GM13976 (cell line): ENCODE results near the gene HOXA1.

Experiments used
- DNase-seq: peaks from one replicate; pipeline ENCODE4 v3.0.0; 2012; ENCODE audit warnings: low spot score
- in situ Hi-C: fragments of 300-500 bp; cut with MboI; formaldehyde crosslinking; loops from one replicate; pipeline ENCODE4 v1.12.0; 2022; ENCODE audit warnings: low sequenced_read_pairs, mixed read lengths, inconsistent platforms; ENCODE audit not compliant: unreplicated experiment
- TF ChIP-seq, protein P1 (sequence below): IDR thresholded peaks from 2 replicates; pipeline ENCODE4 v1.5.1; 2012; ENCODE audit warnings: borderline replicate concordance, mild to moderate bottlenecking; ENCODE audit not compliant: insufficient read depth; ENCODE audit errors: extremely low read depth, missing control alignments, control extremely low read depth

HOXA1 gene

DNA sequence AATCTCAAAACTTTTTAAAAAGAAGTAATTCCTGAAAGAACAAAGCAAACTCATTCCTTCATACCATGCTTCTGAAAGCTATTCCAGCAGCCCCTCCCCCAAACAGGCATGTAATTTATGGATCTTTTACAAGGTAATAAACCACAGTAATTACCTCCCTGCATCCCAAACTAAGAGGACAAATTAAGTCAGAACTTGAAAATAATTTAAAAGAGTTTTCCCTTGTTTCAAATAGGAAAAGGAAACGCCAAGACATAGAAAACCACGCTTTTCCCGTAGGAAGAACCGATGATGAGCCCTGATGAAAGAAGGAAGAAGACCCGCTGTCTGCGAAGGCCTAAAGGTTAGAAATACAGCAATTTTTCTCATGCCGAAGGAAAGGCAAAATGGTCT is 25.9 kb upstream of the HOXA1 start:
- in situ Hi-C loops, result no loop called here
- TF ChIP-seq, protein P1, sequence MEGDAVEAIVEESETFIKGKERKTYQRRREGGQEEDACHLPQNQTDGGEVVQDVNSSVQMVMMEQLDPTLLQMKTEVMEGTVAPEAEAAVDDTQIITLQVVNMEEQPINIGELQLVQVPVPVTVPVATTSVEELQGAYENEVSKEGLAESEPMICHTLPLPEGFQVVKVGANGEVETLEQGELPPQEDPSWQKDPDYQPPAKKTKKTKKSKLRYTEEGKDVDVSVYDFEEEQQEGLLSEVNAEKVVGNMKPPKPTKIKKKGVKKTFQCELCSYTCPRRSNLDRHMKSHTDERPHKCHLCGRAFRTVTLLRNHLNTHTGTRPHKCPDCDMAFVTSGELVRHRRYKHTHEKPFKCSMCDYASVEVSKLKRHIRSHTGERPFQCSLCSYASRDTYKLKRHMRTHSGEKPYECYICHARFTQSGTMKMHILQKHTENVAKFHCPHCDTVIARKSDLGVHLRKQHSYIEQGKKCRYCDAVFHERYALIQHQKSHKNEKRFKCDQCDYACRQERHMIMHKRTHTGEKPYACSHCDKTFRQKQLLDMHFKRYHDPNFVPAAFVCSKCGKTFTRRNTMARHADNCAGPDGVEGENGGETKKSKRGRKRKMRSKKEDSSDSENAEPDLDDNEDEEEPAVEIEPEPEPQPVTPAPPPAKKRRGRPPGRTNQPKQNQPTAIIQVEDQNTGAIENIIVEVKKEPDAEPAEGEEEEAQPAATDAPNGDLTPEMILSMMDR, result no peak
- DNase-seq, result no peak

DNA sequence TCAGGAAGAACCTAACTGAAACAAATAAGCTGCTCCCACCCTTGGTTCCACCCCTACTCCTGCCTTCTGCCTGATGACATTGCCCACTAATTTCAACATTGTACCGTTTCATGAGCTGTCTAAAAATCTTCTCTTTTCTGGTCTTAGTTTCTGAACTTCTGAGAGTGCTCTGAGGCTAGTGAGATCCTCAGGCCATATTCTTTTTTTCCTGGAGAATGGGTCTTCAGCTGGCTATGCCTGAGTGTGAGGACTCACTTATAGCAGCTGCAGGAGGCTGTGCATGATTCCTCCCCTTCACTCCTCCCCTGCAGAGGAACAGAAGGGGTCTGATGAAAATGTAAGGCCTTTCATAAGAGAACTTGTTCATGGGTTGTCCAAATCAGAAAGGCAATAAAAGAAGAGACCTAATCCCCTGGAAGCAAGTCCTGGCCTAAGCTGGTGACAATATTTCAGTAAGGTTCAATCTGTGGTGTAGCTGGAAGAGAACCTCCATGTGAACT is 23.7 kb upstream of the HOXA1 start:
- TF ChIP-seq, protein P1, result no peak
- DNase-seq, result no peak
- in situ Hi-C loops, result no loop called here

DNA sequence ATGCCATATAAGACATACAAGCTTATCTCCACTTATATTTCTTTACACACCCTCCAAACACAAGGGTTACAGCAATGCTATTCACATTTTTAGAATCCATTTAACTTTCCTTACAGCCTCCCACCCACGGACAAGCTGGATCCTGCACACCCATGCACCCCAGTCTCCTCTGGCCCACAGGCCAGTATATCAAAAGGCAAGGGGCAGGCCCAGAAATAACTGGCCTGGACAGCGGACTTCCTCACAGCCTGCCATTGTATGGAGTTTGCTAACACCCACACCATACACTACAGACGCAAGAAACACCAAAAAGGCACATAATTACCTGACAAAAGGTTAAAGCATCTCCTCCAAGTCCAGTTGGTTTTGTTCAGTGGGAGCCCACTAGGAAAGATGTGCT is 22.8 kb upstream of the HOXA1 start:
- TF ChIP-seq, protein P1, result no peak
- no peak for DNase-seq
- in situ Hi-C loops, result no loop called here

DNA sequence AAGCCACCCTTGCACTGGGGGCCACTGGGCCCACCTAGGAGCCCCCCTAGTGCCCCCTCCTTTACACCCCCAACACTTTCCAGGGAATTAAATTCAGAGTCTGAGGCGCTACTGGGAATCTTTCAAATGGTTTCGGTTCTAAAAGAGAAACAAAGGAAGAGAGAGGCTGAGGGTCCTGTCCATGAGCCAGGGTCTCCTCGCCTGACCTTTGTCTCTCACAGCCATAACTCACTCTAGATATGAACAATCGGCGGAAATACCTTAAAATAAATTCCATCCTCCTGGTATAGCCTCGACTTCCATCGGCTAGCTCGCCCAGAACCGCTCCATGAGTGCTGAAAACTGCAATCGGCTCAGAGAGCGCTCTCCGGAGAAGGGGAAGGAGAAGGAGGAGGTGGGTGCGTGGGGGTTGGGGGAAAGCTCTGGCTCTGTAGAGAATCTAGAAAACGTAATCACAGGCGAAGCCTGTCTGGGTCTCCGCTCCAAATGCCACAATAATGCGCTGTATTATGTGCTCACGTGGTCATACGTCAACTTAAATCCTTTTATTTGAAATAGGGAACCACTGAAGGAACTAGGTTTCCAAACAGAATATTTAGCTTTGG is 22.2 kb upstream of the HOXA1 start:
- no peak for DNase-seq
- in situ Hi-C loops, result no loop called here
- TF ChIP-seq, protein P1, result no peak

DNA sequence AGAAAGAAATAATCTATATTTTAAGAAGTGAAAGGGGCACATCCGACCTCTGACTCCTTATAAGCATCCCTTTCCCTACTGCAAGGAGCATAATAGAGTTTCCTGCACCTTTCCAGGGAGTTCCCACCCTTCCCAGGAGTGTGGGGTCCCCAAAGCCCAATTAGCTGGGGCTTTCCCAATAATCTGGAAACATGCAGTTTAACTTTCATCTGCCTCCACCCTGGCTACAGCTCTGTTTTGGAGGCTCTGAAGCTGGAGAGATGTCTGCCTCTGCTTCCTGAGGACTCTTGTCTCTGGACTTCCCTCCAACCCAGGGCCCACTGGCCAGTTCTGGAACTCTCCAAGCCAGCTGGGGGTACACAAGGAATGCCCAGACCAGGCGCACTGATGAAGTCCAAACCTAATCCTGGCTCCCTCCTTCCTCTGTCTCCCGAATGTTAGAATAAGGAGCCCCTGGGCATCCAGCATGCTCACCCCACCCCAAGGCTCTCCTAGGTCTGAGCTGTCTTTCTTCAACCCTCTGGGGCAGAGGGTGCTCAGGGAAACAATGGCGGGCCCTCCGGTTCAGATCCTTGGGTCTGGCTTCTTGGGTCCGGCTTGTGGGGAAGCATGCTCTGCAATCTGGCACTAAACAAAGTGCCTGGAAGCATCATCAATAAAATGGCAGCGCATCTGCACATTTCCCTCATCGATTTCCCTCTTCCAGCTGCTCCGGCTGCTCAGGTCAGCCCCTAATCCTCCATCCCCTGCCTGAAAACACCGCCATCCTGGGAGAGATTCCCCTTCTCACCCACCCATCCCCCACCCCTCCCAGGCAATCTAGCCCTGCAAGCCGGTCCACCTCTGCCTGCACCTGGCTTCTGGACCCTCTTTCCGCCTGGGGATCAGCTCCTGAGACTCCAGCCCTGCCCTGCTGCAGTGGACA is 21.4 kb upstream of the HOXA1 start:
- TF ChIP-seq, protein P1, result no peak
- DNase-seq, result no peak
- in situ Hi-C loops, result no loop called here

DNA sequence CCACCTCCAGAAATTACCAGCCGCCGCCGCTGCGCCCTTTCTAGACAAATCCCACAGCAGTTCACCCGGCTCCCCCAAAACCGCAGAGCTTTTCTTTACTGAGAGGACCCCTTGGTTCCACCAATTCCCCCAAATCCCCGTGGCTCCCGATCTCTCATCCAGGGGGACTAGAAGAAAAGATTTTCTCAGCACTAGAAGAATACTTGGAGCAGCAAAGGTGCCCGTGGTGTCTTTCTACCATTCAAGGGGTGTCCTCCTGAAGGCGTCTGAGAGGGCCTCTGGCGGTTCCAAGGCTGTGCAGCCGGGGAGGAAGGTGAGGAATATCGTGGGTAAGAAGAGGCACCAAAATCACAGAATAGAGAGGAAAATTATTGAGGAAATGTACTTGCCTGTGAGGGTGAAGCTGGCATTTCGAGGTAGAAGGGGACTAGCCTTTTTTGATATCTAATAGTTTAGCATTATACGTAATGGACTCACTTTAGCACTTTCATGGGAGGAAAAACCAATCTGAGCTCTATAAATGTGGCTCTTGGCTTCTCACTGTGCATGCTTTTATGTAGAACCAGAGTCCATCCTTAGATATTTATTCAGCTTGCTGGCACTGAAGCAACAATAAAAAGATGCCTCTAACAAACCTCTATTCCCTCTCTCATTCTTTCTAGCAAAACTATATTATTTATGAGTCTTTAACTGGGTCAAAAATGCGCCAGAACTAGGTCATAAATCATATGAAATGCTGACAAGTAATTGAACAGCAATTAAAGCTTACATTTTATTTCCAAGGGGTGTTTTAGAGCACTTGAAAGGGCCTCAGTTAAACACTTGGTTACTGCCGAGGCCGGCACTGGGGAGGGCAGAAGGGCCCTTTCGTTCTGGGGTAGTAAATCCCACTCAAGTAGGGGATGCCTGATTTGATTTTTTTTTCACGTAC is 20.5 kb upstream of the HOXA1 start:
- in situ Hi-C loops, result no loop called here
- TF ChIP-seq, protein P1, result no peak
- no peak for DNase-seq
